Natural killer cell (primary cell): ENCODE results near the gene KNG1. TPM values are rescaled to one million over a fixed set of nuclear protein-coding genes. Genes with fewer than 3 reads are reported as not detected.
"Not testable (repeated sequence)": the region's sequence is repeated elsewhere in the genome, so short reads cannot be mapped to it uniquely, and the experiment has no call there.

Source experiments
- ATAC-seq, 3 donors: fragments of 150-1000 bp in 2 of 3; fragments of 200-7000 bp in 1 of 3; cut with Tn5 transposase; 1 replicate in 1 of 3; 2 replicates in 2 of 3; pipeline ENCODE4 v1.10.0; 2021; ENCODE audit warnings: mild to moderate bottlenecking in 2 of 3, moderate library complexity in 2 of 3
- DNase-seq, 2 donors: peaks; one replicate each; pipeline versions ENCODE4 v3.0.0 to v3.0.0-alpha.2; 2013 to 2021; ENCODE audit warnings: mixed read lengths in 1 of 2
- H3K27ac ChIP-seq: one replicate; pipeline ENCODE4 v1.5.1; 2013; ENCODE audit warnings: mild to moderate bottlenecking, low read length
- H3K27me3 ChIP-seq: one replicate; pipeline ENCODE4 v1.6.1; 2013; ENCODE audit warnings: low read length; ENCODE audit not compliant: control insufficient read depth, insufficient read depth
- H3K36me3 ChIP-seq: one replicate; pipeline ENCODE4 v1.6.1; 2013; ENCODE audit warnings: low read length; ENCODE audit not compliant: control insufficient read depth, insufficient read depth
- H3K4me1 ChIP-seq: one replicate; pipeline ENCODE4 v1.6.1; 2013; ENCODE audit warnings: low read length; ENCODE audit not compliant: control insufficient read depth, insufficient read depth
- H3K4me3 ChIP-seq: one replicate; pipeline ENCODE4 v1.5.1; 2013; ENCODE audit warnings: low read length
- H3K9me3 ChIP-seq: one replicate; pipeline ENCODE4 v1.6.1; 2013; ENCODE audit warnings: low read length; ENCODE audit not compliant: control insufficient read depth, insufficient read depth
- H3K27ac Mint-ChIP-seq, 2 donors: one replicate each; pipeline ENCODE4 v1.8.0; 2022; ENCODE audit warnings: mild to moderate bottlenecking in 2 of 2, mixed read lengths in 2 of 2, moderate library complexity in 1 of 2
- H3K27me3 Mint-ChIP-seq, 2 donors: one replicate each; pipeline ENCODE4 v1.8.0; 2022; ENCODE audit warnings: low read depth in 2 of 2, mixed read lengths in 2 of 2
- H3K36me3 Mint-ChIP-seq: one replicate; pipeline ENCODE4 v1.8.0; 2022; ENCODE audit warnings: mixed read lengths
- H3K4me1 Mint-ChIP-seq, 2 donors: one replicate each; pipeline ENCODE4 v1.8.0; 2022; ENCODE audit warnings: mixed read lengths in 2 of 2
- H3K4me3 Mint-ChIP-seq: one replicate; pipeline ENCODE4 v1.8.0; 2022; ENCODE audit warnings: mild to moderate bottlenecking, moderate library complexity, mixed read lengths
- H3K9me3 Mint-ChIP-seq, 2 donors: one replicate each; pipeline ENCODE4 v1.8.0; 2022; ENCODE audit warnings: mixed read lengths in 2 of 2
- CTCF ChIP-seq: fragments of 200-600 bp; IDR thresholded peaks from one replicate; pipeline ENCODE4 v1.8.0; 2022; ENCODE audit warnings: antibody characterized with exemption
- WGBS: methylation state at CpG from one replicate; pipeline ENCODE4 v1.1.7; 2013; ENCODE audit warnings: missing lambda C conversion rate; ENCODE audit not compliant: insufficient coverage; 5-methylcytosine and 5-hydroxymethylcytosine counted together
- intact Hi-C: fragments of 100-400 bp; cut with micrococcal nuclease; formaldehyde crosslinking; loops from one replicate; pipeline ENCODE4 v1.14.2; 2022
- total RNA-seq, 4 donors: library from RNA; stranded (reverse); fragments of 120-200 nt in 1 of 4; gene quantifications; one replicate each; pipeline versions ENCODE4 v1.2.3 to v1.2.4, GENCODE V29; 2013 to 2022

The KNG1 gene
- total RNA-seq, 3 donors from 2014 or later (not counting 1 experiment from before 2014, with no cell fraction given), result not detected

DNA sequence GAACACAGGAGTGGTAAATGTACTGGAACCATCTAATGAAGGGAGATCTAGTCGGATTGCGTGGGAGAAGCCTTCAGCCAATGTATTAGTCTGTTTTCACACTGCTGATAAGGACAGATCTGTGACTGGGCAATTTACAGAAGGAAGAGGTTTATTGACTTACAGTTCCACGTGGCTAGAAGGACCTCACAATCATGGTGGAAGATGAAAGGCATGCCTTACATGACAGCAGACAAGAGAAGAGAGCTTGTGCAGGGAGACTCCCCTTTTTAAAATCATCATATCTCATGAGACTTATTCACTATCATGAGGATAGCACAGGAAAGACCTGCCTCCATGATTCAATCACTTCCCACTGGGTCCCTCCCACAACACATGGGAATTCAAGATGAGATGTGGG lies 34.3 kb upstream of the KNG1 start:
- Mint-ChIP-seq H3K9me3 (peaks cover 2 to 8% of the 10 kb centered on the region in 2 donors), H3K36me3 (peaks cover 8% of the 10 kb centered on the region), H3K4me1 (peaks cover 27 to 29% of the 10 kb centered on the region in 2 donors), H3K27ac (no peak overlapping the region), H3K27me3 (peaks cover 43 to 75% of the 10 kb centered on the region in 2 donors), H3K4me3 (no peak overlapping the region)
- peaks cover 12% of the 10 kb centered on the region for H3K9me3 ChIP-seq
- ATAC-seq (no peak), DNase-seq (no peak)
- H3K4me3 ChIP-seq, result no peak overlapping the region
- no peak overlapping the region for H3K27ac ChIP-seq
- intact Hi-C loops, result no loop called here
- H3K4me1 ChIP-seq, result peaks cover 25% of the 10 kb centered on the region
- no peaks in the 10 kb centered on the region for H3K27me3 ChIP-seq
- no peak for TF ChIP-seq CTCF
- no peaks in the 10 kb centered on the region for H3K36me3 ChIP-seq
- 74% methylated on average over 3 of the region's 3 CpGs for WGBS

DNA sequence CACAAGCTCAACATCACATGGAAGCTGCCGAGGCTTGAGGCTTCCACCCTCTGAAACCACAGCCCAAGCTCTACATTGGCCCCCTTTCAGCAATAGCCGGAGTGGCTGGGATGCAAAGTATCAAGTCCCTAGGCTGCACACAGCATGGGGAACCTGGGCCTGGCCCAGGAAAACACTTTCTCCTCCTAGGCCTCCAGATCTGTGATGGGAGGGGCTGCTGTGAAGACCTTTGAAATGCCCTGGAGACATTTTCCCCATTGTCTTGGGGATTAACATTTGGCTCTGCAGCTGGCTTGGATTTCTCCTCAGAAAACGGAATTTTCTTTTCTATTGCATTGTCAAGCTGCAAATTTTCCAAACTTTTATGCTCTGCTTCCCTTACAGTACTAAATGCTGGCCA lies 33.2 kb upstream of the KNG1 start:
- H3K9me3 ChIP-seq, result peaks cover 12% of the 10 kb centered on the region
- H3K27me3 ChIP-seq, result no peaks in the 10 kb centered on the region
- intact Hi-C loops, result no loop called here
- no peaks in the 10 kb centered on the region for H3K36me3 ChIP-seq
- H3K4me1 ChIP-seq, result peaks cover 25% of the 10 kb centered on the region
- no peak for TF ChIP-seq CTCF
- no peak overlapping the region for H3K27ac ChIP-seq
- WGBS, result 40% methylated on average over 3 of the region's 3 CpGs
- H3K9me3 Mint-ChIP-seq, result peaks cover 2 to 8% of the 10 kb centered on the region in 2 donors
- ATAC-seq, result no peak
- no peak overlapping the region for H3K27ac Mint-ChIP-seq
- no peak overlapping the region for H3K4me3 Mint-ChIP-seq
- peaks cover 40 to 64% of the 10 kb centered on the region in 2 donors for H3K27me3 Mint-ChIP-seq
- peaks cover 28 to 34% of the 10 kb centered on the region in 2 donors for H3K4me1 Mint-ChIP-seq
- no peak overlapping the region for H3K4me3 ChIP-seq
- peaks cover 8% of the 10 kb centered on the region for H3K36me3 Mint-ChIP-seq
- DNase-seq, result no peak

GRCh38 chr3:186686475-186686874 lies 30.7 kb upstream of the KNG1 start:
- H3K36me3 ChIP-seq, H3K36me3 Mint-ChIP-seq, H3K27ac ChIP-seq, H3K27me3 ChIP-seq, H3K9me3 Mint-ChIP-seq, intact Hi-C loops, H3K4me3 ChIP-seq: not testable (repeated sequence)
- Histone ChIP-seq H3K9me3 (peaks cover 12% of the 10 kb centered on the region), H3K4me1 (peaks cover 26% of the 10 kb centered on the region)
- peak overlapping the region; percentile 59 for H3K4me3 Mint-ChIP-seq
- peak overlapping the region; percentile 30 to 50 for H3K27ac Mint-ChIP-seq
- peak in 1 of 2 donors; percentile 26 for DNase-seq
- ATAC-seq, result peak; percentile 86 to 94 (median 87)
- WGBS, result 40% methylated on average over 2 of the region's 2 CpGs
- H3K4me1 Mint-ChIP-seq, result peaks cover 34 to 47% of the 10 kb centered on the region in 2 donors
- H3K27me3 Mint-ChIP-seq, result peaks cover 42 to 54% of the 10 kb centered on the region in 2 donors

GRCh38 chr3:186687120-186687651 lies 30.0 kb upstream of the KNG1 start:
- peaks cover 33% of the 10 kb centered on the region for H3K4me1 ChIP-seq

DNA sequence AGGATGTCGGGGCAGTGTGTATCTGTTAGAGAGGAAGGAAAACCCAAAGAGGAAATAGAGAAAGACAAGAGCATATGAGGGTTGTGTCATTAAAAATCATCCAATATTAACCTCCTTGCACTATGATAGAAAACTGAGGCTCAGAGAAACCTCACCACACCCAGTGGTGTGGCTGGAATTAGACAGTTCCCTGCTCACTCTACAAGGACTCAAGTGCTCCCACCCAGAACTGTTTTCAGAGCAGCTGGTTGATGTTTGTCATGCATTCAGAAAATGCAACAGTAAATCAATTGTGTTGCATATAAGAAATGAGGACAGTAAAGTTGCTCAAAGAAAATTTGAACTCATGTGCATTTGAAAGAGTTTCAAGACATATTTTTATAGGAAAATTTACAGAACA lies 26.9 kb upstream of the KNG1 start:
- H3K4me3 Mint-ChIP-seq, DNase-seq, H3K36me3 Mint-ChIP-seq, H3K9me3 ChIP-seq, H3K4me3 ChIP-seq, H3K27ac Mint-ChIP-seq, H3K27me3 ChIP-seq, H3K9me3 Mint-ChIP-seq, H3K36me3 ChIP-seq, H3K27ac ChIP-seq, intact Hi-C loops, ATAC-seq: not testable (repeated sequence)
- WGBS, result 83% methylated on average over 1 of the region's 1 CpG
- peaks cover 24 to 30% of the 10 kb centered on the region in 2 donors for H3K27me3 Mint-ChIP-seq
- H3K4me1 Mint-ChIP-seq, result peaks cover 39 to 56% of the 10 kb centered on the region in 2 donors
- H3K4me1 ChIP-seq, result peaks cover 27% of the 10 kb centered on the region

More at GRCh38 chr3:186687120-186687651, 30.0 kb upstream of the KNG1 start:
- H3K9me3 ChIP-seq, result peaks cover 12% of the 10 kb centered on the region
- peaks cover 2 to 8% of the 10 kb centered on the region in 2 donors for H3K9me3 Mint-ChIP-seq
- 83% methylated on average over 12 of the region's 12 CpGs for WGBS
- H3K4me1 Mint-ChIP-seq, result peaks cover 41 to 54% of the 10 kb centered on the region in 2 donors
- ATAC-seq (no peak), DNase-seq (no peak)
- H3K4me3 ChIP-seq, result no peak overlapping the region
- peaks cover 8% of the 10 kb centered on the region for H3K36me3 Mint-ChIP-seq
- TF ChIP-seq CTCF, result no peak
- H3K4me3 Mint-ChIP-seq, result no peak overlapping the region
- no peak overlapping the region for H3K27ac Mint-ChIP-seq
- peaks cover 2% of the 10 kb centered on the region for H3K27me3 ChIP-seq
- peaks cover 39 to 47% of the 10 kb centered on the region in 2 donors for H3K27me3 Mint-ChIP-seq
- intact Hi-C loops, result no loop called here
- H3K27ac ChIP-seq, result no peak overlapping the region
- no peaks in the 10 kb centered on the region for H3K36me3 ChIP-seq
